PFSK-1 (cell line): ENCODE results near the gene BIRC5.

Experiments
- FOXP2 ChIP-seq: optimal IDR thresholded peaks from 2 replicates; pipeline ENCODE3; 2011; ENCODE audit warnings: borderline replicate concordance, control low read depth, inconsistent platforms; ENCODE audit not compliant: insufficient read depth; ENCODE audit errors: extremely low read length, extremely low read depth
- POLR2AphosphoS5 ChIP-seq: IDR thresholded peaks from 2 replicates; pipeline ENCODE4 v1.6.1; 2012; ENCODE audit warnings: low read depth, mild to moderate bottlenecking, control low read depth, low read length, moderate library complexity
- SIN3A ChIP-seq: IDR thresholded peaks from 2 replicates; pipeline ENCODE4 v1.6.1; 2012; ENCODE audit warnings: mild to moderate bottlenecking, low read length, moderate library complexity, borderline replicate concordance; ENCODE audit not compliant: insufficient read depth
- TAF1 ChIP-seq: IDR thresholded peaks from 2 replicates; pipeline ENCODE4 v1.6.1; 2012; ENCODE audit warnings: low read length, control low read depth, borderline replicate concordance; ENCODE audit not compliant: insufficient read depth
- TF ChIP-seq, protein P1 (sequence below), 2 experiments: IDR thresholded peaks; 2 replicates each; pipeline versions ENCODE4 v1.6.1 to v1.8.0; 2011 to 2012; ENCODE audit warnings: low read depth in 2 of 2, low read length in 2 of 2, control low read depth in 1 of 2, inconsistent platforms in 1 of 2, mild to moderate bottlenecking in 1 of 2, moderate library complexity in 1 of 2; ENCODE audit not compliant: insufficient read depth in 1 of 2

The BIRC5 gene

GRCh38 chr17:78180508-78180907 is 33.5 kb upstream of the BIRC5 start:
- no peak for TF ChIP-seq SIN3A
- no peak for TF ChIP-seq POLR2AphosphoS5
- no peak for TF ChIP-seq FOXP2
- TF ChIP-seq TAF1: no peak
- TF ChIP-seq, protein P1, sequence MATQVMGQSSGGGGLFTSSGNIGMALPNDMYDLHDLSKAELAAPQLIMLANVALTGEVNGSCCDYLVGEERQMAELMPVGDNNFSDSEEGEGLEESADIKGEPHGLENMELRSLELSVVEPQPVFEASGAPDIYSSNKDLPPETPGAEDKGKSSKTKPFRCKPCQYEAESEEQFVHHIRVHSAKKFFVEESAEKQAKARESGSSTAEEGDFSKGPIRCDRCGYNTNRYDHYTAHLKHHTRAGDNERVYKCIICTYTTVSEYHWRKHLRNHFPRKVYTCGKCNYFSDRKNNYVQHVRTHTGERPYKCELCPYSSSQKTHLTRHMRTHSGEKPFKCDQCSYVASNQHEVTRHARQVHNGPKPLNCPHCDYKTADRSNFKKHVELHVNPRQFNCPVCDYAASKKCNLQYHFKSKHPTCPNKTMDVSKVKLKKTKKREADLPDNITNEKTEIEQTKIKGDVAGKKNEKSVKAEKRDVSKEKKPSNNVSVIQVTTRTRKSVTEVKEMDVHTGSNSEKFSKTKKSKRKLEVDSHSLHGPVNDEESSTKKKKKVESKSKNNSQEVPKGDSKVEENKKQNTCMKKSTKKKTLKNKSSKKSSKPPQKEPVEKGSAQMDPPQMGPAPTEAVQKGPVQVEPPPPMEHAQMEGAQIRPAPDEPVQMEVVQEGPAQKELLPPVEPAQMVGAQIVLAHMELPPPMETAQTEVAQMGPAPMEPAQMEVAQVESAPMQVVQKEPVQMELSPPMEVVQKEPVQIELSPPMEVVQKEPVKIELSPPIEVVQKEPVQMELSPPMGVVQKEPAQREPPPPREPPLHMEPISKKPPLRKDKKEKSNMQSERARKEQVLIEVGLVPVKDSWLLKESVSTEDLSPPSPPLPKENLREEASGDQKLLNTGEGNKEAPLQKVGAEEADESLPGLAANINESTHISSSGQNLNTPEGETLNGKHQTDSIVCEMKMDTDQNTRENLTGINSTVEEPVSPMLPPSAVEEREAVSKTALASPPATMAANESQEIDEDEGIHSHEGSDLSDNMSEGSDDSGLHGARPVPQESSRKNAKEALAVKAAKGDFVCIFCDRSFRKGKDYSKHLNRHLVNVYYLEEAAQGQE (IDR thresholded peaks at IDR 0.05; ENCODE audit: insufficient read depth in 1 of 2, low read depth in 2 of 2, low read length in 2 of 2): no peak

- TF ChIP-seq TAF1 (no peak), POLR2AphosphoS5 (no peak), SIN3A (no peak), FOXP2 (no peak)
- TF ChIP-seq, protein P1 (IDR thresholded peaks at IDR 0.05; ENCODE audit: insufficient read depth in 1 of 2, low read depth in 2 of 2, low read length in 2 of 2): no peak
These were observed 31.5 kb upstream of the BIRC5 start for GRCh38 chr17:78182504-78182903.

DNA sequence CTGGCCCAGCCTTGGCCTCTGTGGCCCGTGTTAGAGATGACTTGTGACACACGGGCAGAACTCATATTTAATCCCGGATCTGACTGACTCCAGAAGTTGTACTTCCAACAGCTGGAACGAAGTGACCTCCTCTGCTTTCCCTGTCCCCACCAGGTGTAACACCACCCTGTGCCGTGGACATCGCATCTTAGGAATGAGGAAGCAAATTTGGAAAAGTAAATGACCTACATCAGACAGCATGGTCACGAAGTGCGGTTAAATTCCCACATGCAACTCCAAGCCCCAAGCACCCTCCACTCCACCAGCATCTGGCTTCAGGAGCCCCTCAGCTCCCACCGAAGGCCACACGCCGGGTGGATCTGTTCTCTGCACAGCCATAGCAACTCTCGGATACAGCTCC is 30.1 kb upstream of the BIRC5 start:
- TF ChIP-seq, protein P1 (IDR thresholded peaks at IDR 0.05; ENCODE audit: insufficient read depth in 1 of 2, low read depth in 2 of 2, low read length in 2 of 2): no peak
- TF ChIP-seq FOXP2 (no peak), POLR2AphosphoS5 (no peak), TAF1 (no peak), SIN3A (no peak)

- TF ChIP-seq TAF1: no peak
- TF ChIP-seq, protein P1 (IDR thresholded peaks at IDR 0.05; ENCODE audit: insufficient read depth in 1 of 2, low read depth in 2 of 2, low read length in 2 of 2): no peak
- TF ChIP-seq POLR2AphosphoS5: no peak
- no peak for TF ChIP-seq FOXP2
- TF ChIP-seq SIN3A: no peak
These were observed 29.7 kb upstream of the BIRC5 start for GRCh38 chr17:78184351-78184750.

GRCh38 chr17:78184868-78185267 is 29.2 kb upstream of the BIRC5 start:
- TF ChIP-seq FOXP2 (no peak), POLR2AphosphoS5 (no peak), SIN3A (no peak), TAF1 (no peak)
- TF ChIP-seq, protein P1 (IDR thresholded peaks at IDR 0.05; ENCODE audit: insufficient read depth in 1 of 2, low read depth in 2 of 2, low read length in 2 of 2): no peak
